Astrocyte (in vitro differentiated cells and primary cell): ENCODE measurements around the gene LRRC27. TPM values are rescaled to one million over a fixed set of nuclear protein-coding genes. Genes with fewer than 3 reads are reported as not detected.

Experiments
- DNase-seq: peaks from one replicate; pipeline ENCODE4 v3.0.0-alpha.2; 2010; ENCODE audit warnings: low read depth
- FAIRE-seq: peaks from 2 replicates; lab custom pipeline; 2011; peaks lifted over from hg19 to GRCh38; lab: Jason Lieb, UNC
- H2AFZ ChIP-seq: 2 replicates; pipeline ENCODE4 v1.6.0; 2012; ENCODE audit warnings: low read depth, low read length, inconsistent platforms
- H3K27ac ChIP-seq: 2 replicates; pipeline ENCODE4 v1.5.1; 2011; ENCODE audit warnings: low read depth, low read length, inconsistent platforms
- H3K27me3 ChIP-seq: 2 replicates; pipeline ENCODE4 v1.6.0; 2011; ENCODE audit warnings: low read length, inconsistent platforms; ENCODE audit not compliant: insufficient read depth
- H3K36me3 ChIP-seq: 2 replicates; pipeline ENCODE4 v1.5.1; 2011; ENCODE audit warnings: low read length, inconsistent platforms; ENCODE audit not compliant: insufficient read depth
- H3K4me1 ChIP-seq: 2 replicates; pipeline ENCODE4 v1.5.1; 2011; ENCODE audit warnings: low read length, inconsistent platforms; ENCODE audit not compliant: insufficient read depth
- H3K4me2 ChIP-seq: 2 replicates; pipeline ENCODE4 v1.6.0; 2012; ENCODE audit warnings: low read length, inconsistent platforms
- H3K4me3 ChIP-seq: 2 replicates; pipeline ENCODE4 v1.5.1; 2011; ENCODE audit warnings: low read depth, mild to moderate bottlenecking, low read length, inconsistent platforms; ENCODE audit not compliant: insufficient read depth
- H3K79me2 ChIP-seq: 2 replicates; pipeline ENCODE4 v1.6.0; 2012; ENCODE audit warnings: mild to moderate bottlenecking, low read length, inconsistent platforms; ENCODE audit not compliant: insufficient read depth
- H3K9ac ChIP-seq: 2 replicates; pipeline ENCODE4 v1.6.0; 2012; ENCODE audit warnings: mild to moderate bottlenecking, low read length, inconsistent platforms
- H3K9me3 ChIP-seq: 2 replicates; pipeline ENCODE4 v1.5.1; 2012; ENCODE audit warnings: low read depth, mild to moderate bottlenecking, low read length, inconsistent platforms; ENCODE audit not compliant: insufficient read depth
- H4K20me1 ChIP-seq: 2 replicates; pipeline ENCODE4 v1.6.0; 2012; ENCODE audit warnings: low read length, inconsistent platforms; ENCODE audit not compliant: insufficient read depth
- H3K27ac Mint-ChIP-seq: one replicate; pipeline ENCODE4 v1.8.0; 2021; ENCODE audit warnings: mild to moderate bottlenecking, mixed read lengths; ENCODE audit not compliant: unreplicated experiment
- H3K27me3 Mint-ChIP-seq: one replicate; pipeline ENCODE4 v1.8.0; 2021; ENCODE audit warnings: low read depth, mixed read lengths; ENCODE audit not compliant: unreplicated experiment
- H3K36me3 Mint-ChIP-seq: one replicate; pipeline ENCODE4 v1.8.0; 2021; ENCODE audit warnings: low read depth, mixed read lengths; ENCODE audit not compliant: unreplicated experiment
- H3K4me1 Mint-ChIP-seq: one replicate; pipeline ENCODE4 v1.8.0; 2021; ENCODE audit warnings: low read depth, mixed read lengths; ENCODE audit not compliant: unreplicated experiment
- H3K4me3 Mint-ChIP-seq: one replicate; pipeline ENCODE4 v1.8.0; 2021; ENCODE audit warnings: mild to moderate bottlenecking, moderate library complexity, mixed read lengths; ENCODE audit not compliant: unreplicated experiment
- H3K9me3 Mint-ChIP-seq: one replicate; pipeline ENCODE4 v1.8.0; 2021; ENCODE audit warnings: mild to moderate bottlenecking, mixed read lengths; ENCODE audit not compliant: unreplicated experiment
- EZH2 ChIP-seq: IDR thresholded peaks from 2 replicates; pipeline ENCODE4 v1.6.1; 2012; ENCODE audit warnings: mild to moderate bottlenecking, low read length, inconsistent platforms; ENCODE audit not compliant: insufficient read depth
- total RNA-seq: library from RNA; stranded (reverse); gene quantifications from 2 replicates; pipeline ENCODE4 v1.2.1, GENCODE V29; 2021
- TF ChIP-seq, protein P1 (sequence below): IDR thresholded peaks from 2 replicates; pipeline ENCODE4 v1.5.1; 2011; ENCODE audit warnings: low read depth, mild to moderate bottlenecking, inconsistent platforms, low read length, moderate library complexity; ENCODE audit not compliant: insufficient read depth

LRRC27 gene
- total RNA-seq, 1 donor from 2014 or later = 8.0 TPM

DNA sequence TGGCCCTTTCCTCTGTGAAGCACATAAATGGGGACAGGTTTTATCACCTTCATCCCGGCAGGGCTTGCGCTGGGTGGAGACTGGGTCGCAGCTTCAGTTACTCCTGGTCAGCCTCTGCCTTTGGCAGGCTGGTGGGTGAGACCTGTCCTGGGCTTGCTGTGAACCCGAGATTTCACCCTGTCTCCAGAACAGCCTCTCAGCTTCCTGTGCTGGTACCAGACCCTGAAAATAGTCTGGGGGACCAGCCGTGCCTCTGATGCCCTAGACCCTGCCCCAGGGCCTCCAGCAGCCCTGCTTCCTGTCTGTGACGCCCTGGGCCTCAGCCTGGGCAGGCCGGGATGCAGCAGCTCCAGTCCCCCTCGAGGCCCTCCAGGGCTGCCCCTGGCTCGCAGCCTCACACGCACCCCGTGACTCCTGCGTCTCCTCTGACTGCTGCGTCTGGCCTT lies 51.8 kb downstream of the LRRC27 start:
- no peak for DNase-seq

DNA sequence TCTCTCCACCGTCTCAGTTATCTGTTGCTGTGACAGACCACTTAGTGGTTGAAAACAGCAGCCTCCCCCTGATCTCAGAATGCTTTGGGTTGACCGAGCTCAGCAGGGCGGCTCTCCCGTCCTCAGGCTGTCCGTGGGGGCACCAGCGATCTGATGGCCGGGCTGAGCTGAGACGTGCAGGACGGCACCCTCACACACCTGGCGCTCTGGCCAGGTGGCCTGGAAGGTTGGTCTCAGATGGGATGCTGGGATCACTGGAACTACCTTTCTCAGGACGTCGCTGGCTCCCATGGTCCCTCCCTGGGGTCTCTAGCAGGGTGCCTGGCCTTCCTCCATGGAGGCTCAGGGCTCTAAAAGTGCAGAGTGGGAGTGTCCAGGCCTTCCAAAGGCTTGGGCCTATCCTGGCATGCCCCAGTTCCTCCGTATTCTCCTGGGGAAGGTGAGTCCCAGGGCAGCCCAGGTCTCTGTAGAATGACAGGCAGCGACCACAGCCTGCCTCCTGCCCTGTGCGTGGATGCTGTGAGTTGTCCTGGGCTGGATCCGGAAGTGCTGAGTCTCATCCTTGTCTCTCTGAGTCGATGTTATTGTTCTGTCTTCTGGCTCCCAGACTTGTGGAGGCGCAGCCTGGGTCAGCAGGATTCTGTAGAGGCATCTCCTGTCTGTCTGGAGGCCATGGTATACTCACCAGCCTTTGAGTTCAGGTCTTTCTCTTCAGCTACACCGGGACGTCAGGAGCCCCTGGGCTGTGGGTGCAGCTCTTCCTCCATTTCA lies 52.8 kb downstream of the LRRC27 start:
- H3K4me2 ChIP-seq = no peak overlapping the region
- peak overlapping the region; percentile 4 for H3K27ac Mint-ChIP-seq
- no peak for FAIRE-seq
- no peaks in the 10 kb centered on the region for H3K4me1 ChIP-seq
- peaks cover 6% of the 10 kb centered on the region for H3K9me3 Mint-ChIP-seq
- H3K36me3 Mint-ChIP-seq = peaks cover 2% of the 10 kb centered on the region
- H3K4me1 Mint-ChIP-seq = no peaks in the 10 kb centered on the region
- no peaks in the 10 kb centered on the region for H3K9me3 ChIP-seq
- no peak overlapping the region for H3K4me3 ChIP-seq
- DNase-seq = no peak
- H2AFZ ChIP-seq = no peak overlapping the region
- H3K27me3 Mint-ChIP-seq = peaks cover 8% of the 10 kb centered on the region
- H3K4me3 Mint-ChIP-seq = no peak overlapping the region
- TF ChIP-seq EZH2 = no peak
- TF ChIP-seq, protein P1, sequence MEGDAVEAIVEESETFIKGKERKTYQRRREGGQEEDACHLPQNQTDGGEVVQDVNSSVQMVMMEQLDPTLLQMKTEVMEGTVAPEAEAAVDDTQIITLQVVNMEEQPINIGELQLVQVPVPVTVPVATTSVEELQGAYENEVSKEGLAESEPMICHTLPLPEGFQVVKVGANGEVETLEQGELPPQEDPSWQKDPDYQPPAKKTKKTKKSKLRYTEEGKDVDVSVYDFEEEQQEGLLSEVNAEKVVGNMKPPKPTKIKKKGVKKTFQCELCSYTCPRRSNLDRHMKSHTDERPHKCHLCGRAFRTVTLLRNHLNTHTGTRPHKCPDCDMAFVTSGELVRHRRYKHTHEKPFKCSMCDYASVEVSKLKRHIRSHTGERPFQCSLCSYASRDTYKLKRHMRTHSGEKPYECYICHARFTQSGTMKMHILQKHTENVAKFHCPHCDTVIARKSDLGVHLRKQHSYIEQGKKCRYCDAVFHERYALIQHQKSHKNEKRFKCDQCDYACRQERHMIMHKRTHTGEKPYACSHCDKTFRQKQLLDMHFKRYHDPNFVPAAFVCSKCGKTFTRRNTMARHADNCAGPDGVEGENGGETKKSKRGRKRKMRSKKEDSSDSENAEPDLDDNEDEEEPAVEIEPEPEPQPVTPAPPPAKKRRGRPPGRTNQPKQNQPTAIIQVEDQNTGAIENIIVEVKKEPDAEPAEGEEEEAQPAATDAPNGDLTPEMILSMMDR = no peak
- H3K27me3 ChIP-seq = no peaks in the 10 kb centered on the region
- no peaks in the 10 kb centered on the region for H3K79me2 ChIP-seq
- no peaks in the 10 kb centered on the region for H3K36me3 ChIP-seq
- H3K27ac ChIP-seq = no peak overlapping the region
- H4K20me1 ChIP-seq = no peaks in the 10 kb centered on the region
- no peak overlapping the region for H3K9ac ChIP-seq

More for the DNA sequence above, 51.8 kb downstream of the LRRC27 start:
- Histone ChIP-seq H3K79me2 (no peaks in the 10 kb centered on the region), H3K36me3 (no peaks in the 10 kb centered on the region), H2AFZ (no peak overlapping the region), H3K27ac (no peak overlapping the region), H4K20me1 (no peaks in the 10 kb centered on the region), H3K4me3 (no peak overlapping the region), H3K27me3 (no peaks in the 10 kb centered on the region), H3K9ac (no peak overlapping the region), H3K9me3 (no peaks in the 10 kb centered on the region), H3K4me2 (no peak overlapping the region), H3K4me1 (no peaks in the 10 kb centered on the region)
- peaks cover 4% of the 10 kb centered on the region for H3K36me3 Mint-ChIP-seq
- no peak overlapping the region for H3K4me3 Mint-ChIP-seq
- H3K27me3 Mint-ChIP-seq = peaks cover 8% of the 10 kb centered on the region
- no peak overlapping the region for H3K27ac Mint-ChIP-seq
- peaks cover 6% of the 10 kb centered on the region for H3K9me3 Mint-ChIP-seq
- no peak for TF ChIP-seq EZH2
- TF ChIP-seq, protein P1 = no peak
- H3K4me1 Mint-ChIP-seq = no peaks in the 10 kb centered on the region
- no peak for FAIRE-seq

DNA sequence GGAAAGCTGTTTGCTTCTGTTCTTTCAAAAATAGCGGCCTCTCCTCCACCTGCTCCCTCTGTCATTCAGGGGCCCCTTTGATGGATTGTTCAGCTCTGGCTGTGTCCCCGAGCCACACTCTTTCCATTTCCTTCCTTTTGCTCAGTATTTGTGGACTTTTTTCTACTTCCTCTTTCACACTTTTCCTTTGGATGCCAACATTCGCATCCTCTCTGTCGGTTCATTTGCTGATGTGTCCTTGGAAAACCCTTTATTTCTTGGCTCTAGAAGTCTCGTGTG lies 53.3 kb downstream of the LRRC27 start:
- Histone ChIP-seq H2AFZ (no peak overlapping the region), H3K27me3 (no peaks in the 10 kb centered on the region), H3K4me3 (no peak overlapping the region), H4K20me1 (no peaks in the 10 kb centered on the region), H3K27ac (no peak overlapping the region), H3K4me1 (no peaks in the 10 kb centered on the region), H3K4me2 (no peak overlapping the region), H3K9ac (no peak overlapping the region), H3K9me3 (no peaks in the 10 kb centered on the region), H3K79me2 (no peaks in the 10 kb centered on the region), H3K36me3 (no peaks in the 10 kb centered on the region)
- no peak for TF ChIP-seq EZH2
- TF ChIP-seq, protein P1 = no peak
- Mint-ChIP-seq H3K4me3 (no peak overlapping the region), H3K9me3 (peaks cover 6% of the 10 kb centered on the region), H3K27ac (peak overlapping the region; percentile 4), H3K4me1 (no peaks in the 10 kb centered on the region), H3K27me3 (peaks cover 10% of the 10 kb centered on the region), H3K36me3 (peaks cover 2% of the 10 kb centered on the region)
- FAIRE-seq = no peak
- DNase-seq = no peak
